Nephron progenitor cell (in vitro differentiated cells): ENCODE results near the gene GGTLC2.
A peak's percentile ranks its signal among the peaks of the same experiment; 100 is the strongest.

ENCODE experiments used
- DNase-seq: peaks from one replicate; pipeline ENCODE4 v3.0.0; 2021
- H3K27ac Mint-ChIP-seq: 2 replicates; pipeline ENCODE4 v1.8.0; 2021; ENCODE audit warnings: mild to moderate bottlenecking, moderate library complexity, mixed read lengths
- H3K27me3 Mint-ChIP-seq: 2 replicates; pipeline ENCODE4 v1.8.0; 2021; ENCODE audit warnings: mild to moderate bottlenecking, low read depth, mixed read lengths; ENCODE audit not compliant: poor library complexity
- H3K36me3 Mint-ChIP-seq: 2 replicates; pipeline ENCODE4 v1.8.0; 2021; ENCODE audit warnings: low read depth, mixed read lengths
- H3K4me1 Mint-ChIP-seq: 2 replicates; pipeline ENCODE4 v1.8.0; 2021; ENCODE audit warnings: mixed read lengths
- H3K4me3 Mint-ChIP-seq: 2 replicates; pipeline ENCODE4 v1.8.0; 2021; ENCODE audit warnings: mild to moderate bottlenecking, moderate library complexity, mixed read lengths
- H3K9me3 Mint-ChIP-seq: 2 replicates; pipeline ENCODE4 v1.8.0; 2021; ENCODE audit warnings: mild to moderate bottlenecking, moderate library complexity, mixed read lengths
- CTCF ChIP-seq: fragments of 200-600 bp; sonication (generic); IDR thresholded peaks from 2 replicates; pipeline ENCODE4 v1.5.0; 2021; ENCODE audit warnings: antibody characterized with exemption

GGTLC2 gene

GRCh38 chr22:22673099-22673498 lies 28.7 kb downstream of the GGTLC2 start:
- H3K27me3 Mint-ChIP-seq, result peaks cover 74% of the 10 kb centered on the region
- DNase-seq, result no peak
- H3K4me1 Mint-ChIP-seq, result no peaks in the 10 kb centered on the region

DNA sequence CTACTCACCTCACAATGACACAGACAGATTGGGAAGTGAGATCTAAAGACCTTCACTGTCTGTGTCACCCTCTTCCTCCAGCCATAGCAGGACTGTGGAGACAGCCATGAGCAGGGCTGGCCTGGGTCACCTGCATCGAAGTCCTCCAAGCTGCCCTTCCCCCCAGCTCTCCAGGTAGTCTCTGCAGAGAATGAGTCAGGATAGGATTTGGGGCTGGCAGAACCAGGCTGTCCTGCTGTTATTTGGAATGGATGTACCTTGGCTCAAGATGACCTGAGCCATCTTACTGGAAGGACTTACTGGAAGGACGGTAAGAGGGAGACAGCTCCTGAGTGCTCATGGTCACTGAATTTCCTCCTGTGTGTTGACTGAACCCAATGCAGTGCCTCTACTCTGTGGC lies 29.2 kb downstream of the GGTLC2 start:
- no peaks in the 10 kb centered on the region for H3K9me3 Mint-ChIP-seq
- H3K4me1 Mint-ChIP-seq, result no peaks in the 10 kb centered on the region
- H3K27ac Mint-ChIP-seq, result no peak overlapping the region
- TF ChIP-seq CTCF, result no peak
- no peak overlapping the region for H3K4me3 Mint-ChIP-seq
- DNase-seq, result no peak
- no peaks in the 10 kb centered on the region for H3K36me3 Mint-ChIP-seq
- peaks cover 74% of the 10 kb centered on the region for H3K27me3 Mint-ChIP-seq

More at GRCh38 chr22:22673099-22673498, 28.7 kb downstream of the GGTLC2 start:
- Mint-ChIP-seq H3K4me3 (no peak overlapping the region), H3K27ac (no peak overlapping the region), H3K9me3 (no peaks in the 10 kb centered on the region), H3K36me3 (no peaks in the 10 kb centered on the region)
- no peak for TF ChIP-seq CTCF

DNA sequence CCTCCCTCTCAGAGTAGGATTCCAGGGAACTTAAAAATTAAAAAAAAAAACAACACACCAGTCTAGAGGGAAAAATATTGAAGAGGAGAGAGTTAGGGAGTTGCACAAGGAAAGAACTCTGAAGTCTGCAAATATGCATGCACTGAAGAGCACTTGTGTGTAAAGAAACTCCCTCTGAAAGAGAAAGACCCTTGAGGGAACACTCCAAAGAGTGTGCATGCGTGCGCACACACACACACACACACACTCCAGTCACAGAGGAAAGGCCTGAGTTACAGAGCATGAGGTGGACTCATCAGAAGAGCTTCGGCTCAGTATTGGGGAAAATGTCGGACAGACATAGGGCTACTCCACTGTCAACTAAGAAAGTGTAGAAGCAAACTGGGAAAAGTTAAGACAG lies 30.1 kb downstream of the GGTLC2 start:
- TF ChIP-seq CTCF, result no peak
- no peak overlapping the region for H3K4me3 Mint-ChIP-seq
- no peaks in the 10 kb centered on the region for H3K9me3 Mint-ChIP-seq
- no peak for DNase-seq
- H3K27me3 Mint-ChIP-seq, result peaks cover 77% of the 10 kb centered on the region
- no peak overlapping the region for H3K27ac Mint-ChIP-seq
- no peaks in the 10 kb centered on the region for H3K36me3 Mint-ChIP-seq
- H3K4me1 Mint-ChIP-seq, result no peaks in the 10 kb centered on the region

DNA sequence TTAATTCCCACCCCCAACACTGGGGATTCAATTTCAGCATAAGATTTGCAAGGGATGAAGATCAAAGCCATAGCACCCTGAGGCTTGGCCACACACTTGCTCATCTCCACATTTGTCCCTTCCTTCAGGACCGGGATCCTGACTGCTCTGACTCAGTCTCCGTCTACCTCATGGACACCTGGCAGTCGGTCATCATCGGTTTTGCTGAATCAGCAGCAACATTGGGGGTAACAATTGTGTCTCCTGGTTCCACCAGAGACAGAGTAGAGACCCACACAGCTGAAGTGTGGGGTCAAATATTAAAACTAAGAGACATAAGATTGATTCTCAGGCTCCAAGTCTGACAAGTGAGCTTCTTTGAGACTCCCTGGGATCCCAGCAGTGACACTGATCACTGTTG lies 34.6 kb downstream of the GGTLC2 start:
- H3K27me3 Mint-ChIP-seq, result peaks cover 73% of the 10 kb centered on the region
- H3K4me1 Mint-ChIP-seq, result peaks cover 20% of the 10 kb centered on the region
- H3K27ac Mint-ChIP-seq, result no peak overlapping the region
- no peaks in the 10 kb centered on the region for H3K36me3 Mint-ChIP-seq
- TF ChIP-seq CTCF, result no peak
- DNase-seq, result no peak
- no peak overlapping the region for H3K4me3 Mint-ChIP-seq
- no peaks in the 10 kb centered on the region for H3K9me3 Mint-ChIP-seq

GRCh38 chr22:22680396-22680795 lies 36.0 kb downstream of the GGTLC2 start:
- no peak for TF ChIP-seq CTCF
- no peak overlapping the region for H3K4me3 Mint-ChIP-seq
- H3K9me3 Mint-ChIP-seq, result no peaks in the 10 kb centered on the region
- no peaks in the 10 kb centered on the region for H3K36me3 Mint-ChIP-seq
- peaks cover 20% of the 10 kb centered on the region for H3K4me1 Mint-ChIP-seq
- DNase-seq, result no peak
- H3K27me3 Mint-ChIP-seq, result peaks cover 67% of the 10 kb centered on the region
- peak overlapping the region; percentile 59 for H3K27ac Mint-ChIP-seq

- no peak for DNase-seq
- H3K4me3 Mint-ChIP-seq, result no peak overlapping the region
- no peak for TF ChIP-seq CTCF
- no peaks in the 10 kb centered on the region for H3K36me3 Mint-ChIP-seq
- peaks cover 60% of the 10 kb centered on the region for H3K27me3 Mint-ChIP-seq
- no peaks in the 10 kb centered on the region for H3K9me3 Mint-ChIP-seq
- H3K27ac Mint-ChIP-seq, result no peak overlapping the region
- peaks cover 20% of the 10 kb centered on the region for H3K4me1 Mint-ChIP-seq
These were observed 36.9 kb downstream of the GGTLC2 start for GRCh38 chr22:22681221-22681739.
